NCI-H1436 (cell line): Measurements from ENCODE around the gene PHYHIPL.

Source experiments
- DNase-seq: peaks from one replicate; lab custom pipeline; 2025; lab: John Stamatoyannopoulos, UW

Gene PHYHIPL

GRCh38 chr10:59176241-59177030 is at the start of gene PHYHIPL:
Gene PHYHIPL (plus strand): TSS chr10:59176643. CDS start chr10:59176854, 211 bp downstream.
- peak; percentile 81 for DNase-seq

GRCh38 chr10:59126991-59127390 is 49.5 kb upstream of the PHYHIPL start:
- no peak for DNase-seq

GRCh38 chr10:59127991-59128390 is 48.5 kb upstream of the PHYHIPL start:
- no peak for DNase-seq

- no peak for DNase-seq
Observed at GRCh38 chr10:59129867-59130266, 46.6 kb upstream of the PHYHIPL start.

GRCh38 chr10:59131666-59132065 is 44.8 kb upstream of the PHYHIPL start:
- DNase-seq = no peak

- DNase-seq = no peak
Observed at GRCh38 chr10:59133841-59134593, 42.4 kb upstream of the PHYHIPL start.

- no peak for DNase-seq
Observed at GRCh38 chr10:59134785-59135184, 41.7 kb upstream of the PHYHIPL start.

GRCh38 chr10:59135275-59135674 is 41.2 kb upstream of the PHYHIPL start:
- no peak for DNase-seq

- DNase-seq = no peak
Observed at GRCh38 chr10:59138052-59138451, 38.4 kb upstream of the PHYHIPL start.

GRCh38 chr10:59143544-59143943 is 32.9 kb upstream of the PHYHIPL start:
- no peak for DNase-seq

GRCh38 chr10:59148701-59149100 is 27.7 kb upstream of the PHYHIPL start:
- no peak for DNase-seq

- DNase-seq = no peak
Observed at GRCh38 chr10:59155556-59155955, 20.9 kb upstream of the PHYHIPL start.

- no peak for DNase-seq
Observed at GRCh38 chr10:59167512-59167911, 8.9 kb upstream of the PHYHIPL start.

GRCh38 chr10:59172567-59172966 is 3.9 kb upstream of the PHYHIPL start:
- no peak for DNase-seq

GRCh38 chr10:59173414-59173813 is 3.0 kb upstream of the PHYHIPL start:
- DNase-seq = no peak

- DNase-seq = peak; percentile 39
Observed at GRCh38 chr10:59175538-59176240, 754 bp upstream of the PHYHIPL start.

- peak; percentile 55 for DNase-seq
Observed at GRCh38 chr10:59177031-59177797, 771 bp downstream of the PHYHIPL start.

GRCh38 chr10:59177836-59178235 is 1.4 kb downstream of the PHYHIPL start:
- DNase-seq = no peak

GRCh38 chr10:59179068-59179467 is 2.6 kb downstream of the PHYHIPL start:
- DNase-seq = no peak

- no peak for DNase-seq
Observed at GRCh38 chr10:59180689-59181270, 4.3 kb downstream of the PHYHIPL start.

- DNase-seq = peak; percentile 4
Observed at GRCh38 chr10:59181668-59182067, 5.2 kb downstream of the PHYHIPL start.

GRCh38 chr10:59190332-59190731 is 13.9 kb downstream of the PHYHIPL start:
- no peak for DNase-seq
